ENCODE data around the gene PXYLP1.

- no peak for TF ChIP-seq LEF1 (IDR thresholded peaks at IDR 0.05; ENCODE audit: borderline replicate concordance)
- TF ChIP-seq CTBP1 (IDR thresholded peaks at IDR 0.05; ENCODE audit: borderline replicate concordance): no peak
- TF ChIP-seq TARDBP (IDR thresholded peaks at IDR 0.05): no peak
These were observed 14.7 kb upstream of the PXYLP1 start for GRCh38 chr3:141216975-141217374.

Data from HEK293T (cell line).